Colonic mucosa (tissue), 4 donors: Measurements from ENCODE around the gene TMEM174. TPM values are rescaled to one million over a fixed set of nuclear protein-coding genes. Genes with fewer than 3 reads are reported as not detected.

ENCODE experiments used
- DNase-seq: peaks from one replicate; pipeline ENCODE4 v3.0.0-alpha.2; 2020
- H3K27ac ChIP-seq: fragments of 200-600 bp; one replicate; pipeline ENCODE4 v1.8.0; 2021
- H3K27me3 ChIP-seq: fragments of 200-600 bp; one replicate; pipeline ENCODE4 v1.8.0; 2021
- H3K36me3 ChIP-seq: fragments of 200-600 bp; one replicate; pipeline ENCODE4 v1.8.0; 2021
- H3K4me1 ChIP-seq: fragments of 200-600 bp; one replicate; pipeline ENCODE4 v1.8.0; 2021; ENCODE audit warnings: mild to moderate bottlenecking
- H3K4me3 ChIP-seq: fragments of 200-600 bp; one replicate; pipeline ENCODE4 v1.8.0; 2021
- H3K9ac ChIP-seq, 2 donors: one replicate each; pipeline ENCODE4 v1.7.0; 2013; ENCODE audit warnings: control low read depth in 2 of 2, low read depth in 2 of 2, low read length in 2 of 2
- H3K9me3 ChIP-seq: fragments of 200-600 bp; one replicate; pipeline ENCODE4 v1.8.0; 2021
- CTCF ChIP-seq: fragments of 200-600 bp; IDR thresholded peaks from one replicate; pipeline ENCODE4 v1.8.0; 2022; ENCODE audit warnings: antibody characterized with exemption, mild to moderate bottlenecking
- intact Hi-C: fragments of 100-400 bp; cut with DNase I; formaldehyde crosslinking; loops from one replicate; pipeline ENCODE4 v1.14.1; 2022
- total RNA-seq, 2 donors: library from RNA; stranded (reverse); fragmentation: NEBNext Ultra II Directional in 1 of 2; extraction: Animal tissue kit (Norgen Biotek cat#: 25700) in 1 of 2; gene quantifications; one replicate each; pipeline ENCODE4 v1.2.1, GENCODE V29; 2021
- donor health status: healthy.
- donor health status: DM: no; HTN: no; CAD: no.
- donor health status: DM: no; HTN: no; CAD: no.

Gene TMEM174
- total RNA-seq, 2 donors from 2014 or later, result not detected

GRCh38 chr5:73178265-73178664 lies 5.3 kb downstream of the TMEM174 start:
- no peak for DNase-seq
- no peak overlapping the region for H3K9ac ChIP-seq

GRCh38 chr5:73179730-73180129 lies 6.7 kb downstream of the TMEM174 start:
- H3K27me3 ChIP-seq, result peaks cover 3% of the 10 kb centered on the region
- H3K4me3 ChIP-seq, result no peak overlapping the region
- TF ChIP-seq CTCF, result no peak
- H3K9me3 ChIP-seq, result no peaks in the 10 kb centered on the region
- intact Hi-C loops, result no loop called here
- H3K9ac ChIP-seq, result no peak overlapping the region
- H3K36me3 ChIP-seq, result no peaks in the 10 kb centered on the region
- H3K4me1 ChIP-seq, result no peaks in the 10 kb centered on the region
- H3K27ac ChIP-seq, result no peak overlapping the region
- DNase-seq, result no peak

More at GRCh38 chr5:73178265-73178664, 5.3 kb downstream of the TMEM174 start:
- Histone ChIP-seq H3K36me3 (no peaks in the 10 kb centered on the region), H3K27ac (no peak overlapping the region), H3K4me3 (no peak overlapping the region), H3K27me3 (peaks cover 3% of the 10 kb centered on the region), H3K4me1 (no peaks in the 10 kb centered on the region), H3K9me3 (no peaks in the 10 kb centered on the region)
- TF ChIP-seq CTCF, result no peak
- intact Hi-C loops, result no loop called here

GRCh38 chr5:73180566-73180965 lies 7.6 kb downstream of the TMEM174 start:
- Histone ChIP-seq H3K9me3 (no peaks in the 10 kb centered on the region), H3K27ac (no peak overlapping the region), H3K9ac (no peak overlapping the region), H3K27me3 (peaks cover 3% of the 10 kb centered on the region), H3K4me1 (no peaks in the 10 kb centered on the region), H3K36me3 (no peaks in the 10 kb centered on the region), H3K4me3 (no peak overlapping the region)
- no peak for TF ChIP-seq CTCF
- no peak for DNase-seq
- intact Hi-C loops, result no loop called here

- no peak for TF ChIP-seq CTCF
- H3K27me3 ChIP-seq, result no peaks in the 10 kb centered on the region
- no peak overlapping the region for H3K4me3 ChIP-seq
- no peak overlapping the region for H3K9ac ChIP-seq
- intact Hi-C loops, result no loop called here
- H3K27ac ChIP-seq, result peak overlapping the region; percentile 80
- no peak for DNase-seq
- H3K4me1 ChIP-seq, result no peaks in the 10 kb centered on the region
- H3K9me3 ChIP-seq, result no peaks in the 10 kb centered on the region
- H3K36me3 ChIP-seq, result no peaks in the 10 kb centered on the region
These were observed 9.3 kb downstream of the TMEM174 start for GRCh38 chr5:73182307-73182706.

GRCh38 chr5:73183000-73183399 lies 10.0 kb downstream of the TMEM174 start:
- no peak for DNase-seq
- H3K4me3 ChIP-seq, result no peak overlapping the region
- H3K9me3 ChIP-seq, result no peaks in the 10 kb centered on the region
- H3K27me3 ChIP-seq, result no peaks in the 10 kb centered on the region
- no peak for TF ChIP-seq CTCF
- peak overlapping the region; percentile 80 for H3K27ac ChIP-seq
- no peaks in the 10 kb centered on the region for H3K4me1 ChIP-seq
- H3K9ac ChIP-seq, result peak overlapping the region in 1 of 2 donors; percentile 85
- H3K36me3 ChIP-seq, result no peaks in the 10 kb centered on the region
- intact Hi-C loops, result no loop called here
